ENCODE data around the gene KIF1A.
"Not testable (repeated sequence)": the region's sequence is repeated elsewhere in the genome, so short reads cannot be mapped to it uniquely, and the experiment has no call there.

The KIF1A gene

GRCh38 chr2:240787521-240788472 lies 32.2 kb downstream of the KIF1A start:
- DNase-seq (ENCODE audit: low read depth in 2 of 2), result no peak

- no peak for DNase-seq (ENCODE audit: low read depth in 2 of 2)
Measured at GRCh38 chr2:240786871-240787311, 33.1 kb downstream of the KIF1A start.

GRCh38 chr2:240786355-240786841 lies 33.6 kb downstream of the KIF1A start:
- DNase-seq (ENCODE audit: low read depth in 2 of 2), result no peak

GRCh38 chr2:240785424-240786335 lies 34.3 kb downstream of the KIF1A start:
- DNase-seq (ENCODE audit: low read depth in 2 of 2), result no peak

GRCh38 chr2:240784629-240785423 lies 35.2 kb downstream of the KIF1A start:
- DNase-seq (ENCODE audit: low read depth in 2 of 2), result no peak

- no peak for DNase-seq (ENCODE audit: low read depth in 2 of 2)
Measured at GRCh38 chr2:240783819-240784621, 36.0 kb downstream of the KIF1A start.

- DNase-seq (ENCODE audit: low read depth in 2 of 2), result no peak
Measured at GRCh38 chr2:240782886-240783818, 36.9 kb downstream of the KIF1A start.

GRCh38 chr2:240782221-240782885 lies 37.7 kb downstream of the KIF1A start:
- no peak for DNase-seq (ENCODE audit: low read depth in 2 of 2)

GRCh38 chr2:240781471-240782220 lies 38.4 kb downstream of the KIF1A start:
- DNase-seq (ENCODE audit: low read depth in 2 of 2), result no peak

- DNase-seq (ENCODE audit: low read depth in 2 of 2), result no peak
Measured at GRCh38 chr2:240780023-240780700, 39.9 kb downstream of the KIF1A start.

GRCh38 chr2:240779250-240779832 lies 40.7 kb downstream of the KIF1A start:
- DNase-seq (ENCODE audit: low read depth in 2 of 2), result not testable (repeated sequence)

GRCh38 chr2:240778426-240778825 lies 41.6 kb downstream of the KIF1A start:
- no peak for DNase-seq (ENCODE audit: low read depth in 2 of 2)

- no peak for DNase-seq (ENCODE audit: low read depth in 2 of 2)
Measured at GRCh38 chr2:240777456-240778212, 42.4 kb downstream of the KIF1A start.

GRCh38 chr2:240775905-240776304 lies 44.1 kb downstream of the KIF1A start:
- no peak for DNase-seq (ENCODE audit: low read depth in 2 of 2)

- DNase-seq (ENCODE audit: low read depth in 2 of 2), result no peak
Measured at GRCh38 chr2:240774856-240775255, 45.2 kb downstream of the KIF1A start.

- DNase-seq (ENCODE audit: low read depth in 2 of 2), result no peak
Measured at GRCh38 chr2:240769096-240769495, 50.9 kb downstream of the KIF1A start.

All from activated CD4-positive, alpha-beta T cell treated with anti-CD3 and anti-CD28 coated beads for 24 hours (primary cell).